Osteoblast (primary cell): Measurements from ENCODE around the gene FAM221A. TPM values are rescaled to one million over a fixed set of nuclear protein-coding genes. Genes with fewer than 3 reads are reported as not detected.

Experiments
- DNase-seq: peaks from one replicate; pipeline ENCODE4 v3.0.0; 2011; ENCODE audit warnings: low spot score, mixed read lengths; ENCODE audit not compliant: insufficient read length; ENCODE audit errors: missing footprints
- H2AFZ ChIP-seq: 2 replicates; pipeline ENCODE4 v1.6.0; 2011; ENCODE audit warnings: mild to moderate bottlenecking, low read length
- H3K27ac ChIP-seq: 2 replicates; pipeline ENCODE4 v1.5.1; 2011; ENCODE audit warnings: mild to moderate bottlenecking, low read depth, low read length, moderate library complexity
- H3K27me3 ChIP-seq: 2 replicates; pipeline ENCODE4 v1.6.0; 2012; ENCODE audit warnings: mild to moderate bottlenecking, control low read depth, inconsistent platforms, low read length, moderate library complexity; ENCODE audit not compliant: insufficient read depth
- H3K36me3 ChIP-seq: 2 replicates; pipeline ENCODE4 v1.5.1; 2011; ENCODE audit warnings: mild to moderate bottlenecking, low read length, control low read depth, moderate library complexity; ENCODE audit not compliant: insufficient read depth
- H3K4me1 ChIP-seq: 2 replicates; pipeline ENCODE4 v1.5.1; 2011; ENCODE audit warnings: mild to moderate bottlenecking, low read length, control low read depth, moderate library complexity; ENCODE audit not compliant: insufficient read depth
- H3K4me2 ChIP-seq: 2 replicates; pipeline ENCODE4 v1.6.0; 2011; ENCODE audit warnings: mild to moderate bottlenecking, low read length; ENCODE audit not compliant: insufficient read depth
- H3K4me3 ChIP-seq: fragments of 200-600 bp; sonication (generic); 3 replicates; pipeline ENCODE4 v1.5.1; 2012; ENCODE audit warnings: mild to moderate bottlenecking, low read length, inconsistent platforms; ENCODE audit not compliant: insufficient read depth
- H3K79me2 ChIP-seq: 2 replicates; pipeline ENCODE4 v1.6.0; 2012; ENCODE audit warnings: mild to moderate bottlenecking, low read length, control low read depth, inconsistent platforms; ENCODE audit not compliant: insufficient read depth
- H3K9me3 ChIP-seq: 2 replicates; pipeline ENCODE4 v1.5.1; 2011; ENCODE audit warnings: low read depth, low read length, control low read depth
- H4K20me1 ChIP-seq: 2 replicates; pipeline ENCODE4 v1.6.0; 2012; ENCODE audit warnings: mild to moderate bottlenecking, low read length, control low read depth; ENCODE audit not compliant: insufficient read depth
- total RNA-seq: library from RNA; depleted of rRNA; stranded (reverse); fragments of >200 nt; gene quantifications from 2 replicates; pipeline ENCODE4 v1.2.3, GENCODE V29; 2012
- TF ChIP-seq, protein P1 (sequence below): IDR thresholded peaks from 2 replicates; pipeline ENCODE4 v1.5.1; 2011; ENCODE audit warnings: mild to moderate bottlenecking, low read depth, low read length, moderate library complexity; ENCODE audit errors: extremely low read depth

FAM221A gene
- total RNA-seq, 1 donor: 0.72 TPM

DNA sequence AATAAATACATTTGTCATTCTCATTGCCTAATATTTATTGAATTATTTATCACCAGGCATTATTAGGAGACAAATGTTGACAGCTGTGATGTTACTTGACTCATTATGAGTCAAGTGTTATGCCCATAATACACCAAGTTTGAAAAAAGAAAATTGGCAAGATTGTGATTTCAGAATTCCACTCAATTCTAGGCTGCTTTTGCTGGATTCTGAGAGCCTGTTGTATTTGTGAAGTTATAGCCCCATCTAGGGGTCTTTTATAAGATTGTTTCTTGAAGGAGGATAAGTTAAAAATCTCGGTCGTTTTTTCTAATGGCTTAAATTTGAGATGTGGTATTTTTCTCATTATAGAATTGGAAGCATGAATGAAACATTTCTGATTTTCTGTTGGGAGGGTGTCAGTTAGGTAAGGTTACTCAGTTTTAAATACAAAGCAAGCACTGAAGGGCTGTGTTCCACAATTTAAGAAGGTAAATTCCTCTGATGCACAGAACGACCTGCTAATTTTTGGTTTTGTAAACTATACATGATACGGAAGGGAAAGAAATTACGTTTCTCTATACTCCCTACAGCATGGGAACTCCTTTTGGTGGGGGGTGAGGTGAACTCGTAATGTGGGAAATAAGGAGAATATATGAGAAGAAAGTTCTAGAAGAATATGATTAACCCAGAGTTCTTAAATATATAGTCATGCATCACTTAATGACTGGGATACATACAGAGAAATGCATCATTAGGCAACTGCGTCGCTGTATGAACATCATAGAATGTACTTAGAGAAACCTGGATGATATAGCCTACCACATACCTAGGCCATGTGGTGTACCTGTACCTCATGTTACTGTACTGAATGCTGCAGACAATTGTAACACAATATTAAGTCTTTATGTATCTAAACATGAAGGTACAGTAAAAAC is 32.6 kb downstream of the FAM221A start:
- Histone ChIP-seq H3K36me3 (no peaks in the 10 kb centered on the region), H3K4me1 (peaks cover 18% of the 10 kb centered on the region), H3K27ac (no peak overlapping the region), H3K4me3 (no peak overlapping the region), H4K20me1 (no peaks in the 10 kb centered on the region), H3K27me3 (no peaks in the 10 kb centered on the region), H3K4me2 (no peak overlapping the region), H2AFZ (no peak overlapping the region), H3K79me2 (no peaks in the 10 kb centered on the region), H3K9me3 (no peaks in the 10 kb centered on the region)
- TF ChIP-seq, protein P1, sequence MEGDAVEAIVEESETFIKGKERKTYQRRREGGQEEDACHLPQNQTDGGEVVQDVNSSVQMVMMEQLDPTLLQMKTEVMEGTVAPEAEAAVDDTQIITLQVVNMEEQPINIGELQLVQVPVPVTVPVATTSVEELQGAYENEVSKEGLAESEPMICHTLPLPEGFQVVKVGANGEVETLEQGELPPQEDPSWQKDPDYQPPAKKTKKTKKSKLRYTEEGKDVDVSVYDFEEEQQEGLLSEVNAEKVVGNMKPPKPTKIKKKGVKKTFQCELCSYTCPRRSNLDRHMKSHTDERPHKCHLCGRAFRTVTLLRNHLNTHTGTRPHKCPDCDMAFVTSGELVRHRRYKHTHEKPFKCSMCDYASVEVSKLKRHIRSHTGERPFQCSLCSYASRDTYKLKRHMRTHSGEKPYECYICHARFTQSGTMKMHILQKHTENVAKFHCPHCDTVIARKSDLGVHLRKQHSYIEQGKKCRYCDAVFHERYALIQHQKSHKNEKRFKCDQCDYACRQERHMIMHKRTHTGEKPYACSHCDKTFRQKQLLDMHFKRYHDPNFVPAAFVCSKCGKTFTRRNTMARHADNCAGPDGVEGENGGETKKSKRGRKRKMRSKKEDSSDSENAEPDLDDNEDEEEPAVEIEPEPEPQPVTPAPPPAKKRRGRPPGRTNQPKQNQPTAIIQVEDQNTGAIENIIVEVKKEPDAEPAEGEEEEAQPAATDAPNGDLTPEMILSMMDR: peak; percentile 53
- peak; percentile 82 for DNase-seq

DNA sequence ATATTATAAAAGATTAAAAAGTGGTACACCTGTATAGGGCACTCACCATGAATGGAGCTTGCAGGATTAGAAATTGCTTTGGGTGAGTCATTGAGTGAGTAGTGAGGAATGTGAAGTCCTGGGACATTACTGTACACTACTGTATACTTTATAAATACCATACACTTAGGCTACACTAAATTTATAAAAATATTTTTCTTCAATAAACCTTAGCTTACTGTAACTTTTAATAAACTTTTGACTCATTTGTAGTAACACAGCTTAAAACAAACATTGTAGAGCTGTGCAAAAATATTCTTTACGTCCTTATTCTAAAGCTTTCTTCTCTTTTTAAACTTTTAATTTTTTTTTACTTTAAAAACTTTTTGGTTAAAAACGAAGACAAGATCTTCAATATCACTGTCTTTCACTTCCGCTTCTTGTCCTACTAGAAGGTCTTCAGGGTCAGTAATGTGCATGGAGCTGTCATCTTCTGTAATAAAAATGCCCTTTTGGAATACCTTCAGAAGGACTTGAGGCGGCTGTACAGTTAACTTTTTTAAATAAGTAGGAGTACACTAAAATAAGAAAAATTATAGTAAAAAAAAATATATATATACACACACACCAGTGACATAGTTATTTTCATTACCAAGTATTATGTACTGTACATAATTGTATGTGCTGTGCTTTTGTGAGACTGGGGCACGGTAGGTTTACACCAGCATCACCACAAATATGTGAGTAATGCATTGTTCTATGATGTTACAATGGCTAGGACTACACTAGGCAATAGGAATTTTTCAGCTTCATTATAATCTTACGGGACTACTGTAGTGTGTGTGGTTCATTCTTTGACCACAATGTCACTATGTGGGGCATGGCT is 33.5 kb downstream of the FAM221A start:
- H3K27me3 ChIP-seq: peaks cover 6% of the 10 kb centered on the region
- H3K36me3 ChIP-seq: no peaks in the 10 kb centered on the region
- H3K4me2 ChIP-seq: peak overlapping the region; percentile 17
- no peak overlapping the region for H2AFZ ChIP-seq
- H3K79me2 ChIP-seq: no peaks in the 10 kb centered on the region
- H3K9me3 ChIP-seq: no peaks in the 10 kb centered on the region
- H3K27ac ChIP-seq: peak overlapping the region; percentile 46
- DNase-seq: no peak
- H3K4me1 ChIP-seq: peaks cover 18% of the 10 kb centered on the region
- H3K4me3 ChIP-seq: no peak overlapping the region
- H4K20me1 ChIP-seq: no peaks in the 10 kb centered on the region
- TF ChIP-seq, protein P1: no peak

DNA sequence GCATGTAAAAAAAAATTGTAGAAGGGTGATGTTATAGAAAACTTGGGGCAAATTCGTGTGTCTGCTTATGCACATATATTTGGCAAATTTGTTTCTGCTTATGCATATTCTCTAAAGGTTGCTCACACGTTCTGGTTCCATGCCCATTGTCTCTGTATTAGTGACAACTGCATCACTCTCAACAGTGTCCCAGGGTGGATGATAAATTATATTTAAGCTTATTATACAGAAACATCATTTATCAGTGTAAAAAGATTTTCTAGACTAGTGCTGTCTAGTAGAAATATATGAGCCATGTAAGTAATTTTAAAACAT is 34.1 kb downstream of the FAM221A start:
- Histone ChIP-seq H3K9me3 (no peaks in the 10 kb centered on the region), H3K4me2 (peak overlapping the region; percentile 17), H3K4me3 (no peak overlapping the region), H3K79me2 (no peaks in the 10 kb centered on the region), H3K36me3 (no peaks in the 10 kb centered on the region), H4K20me1 (no peaks in the 10 kb centered on the region), H3K27me3 (peaks cover 6% of the 10 kb centered on the region), H2AFZ (no peak overlapping the region), H3K27ac (no peak overlapping the region), H3K4me1 (peaks cover 18% of the 10 kb centered on the region)
- no peak for DNase-seq
- TF ChIP-seq, protein P1: no peak

DNA sequence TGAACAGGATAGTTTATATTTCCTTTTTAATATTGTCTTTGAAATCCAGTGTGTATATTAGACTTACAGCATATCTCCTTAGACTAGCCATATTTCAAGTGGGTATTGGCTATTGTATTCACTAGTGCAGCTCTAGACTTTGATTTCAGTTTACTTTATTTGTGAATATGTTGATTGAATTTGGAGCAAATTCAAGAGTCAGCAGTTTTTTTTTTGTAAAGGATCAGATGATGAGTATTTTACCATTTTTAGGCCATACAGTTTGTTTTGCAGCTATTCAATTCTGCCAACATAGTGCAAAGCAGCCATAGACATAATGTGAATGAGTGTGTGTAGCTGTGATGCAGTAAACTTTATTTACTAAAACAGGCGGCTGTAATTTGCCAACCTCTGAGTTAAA is 34.6 kb downstream of the FAM221A start:
- Histone ChIP-seq H2AFZ (no peak overlapping the region), H3K79me2 (no peaks in the 10 kb centered on the region), H3K4me1 (peaks cover 18% of the 10 kb centered on the region), H3K4me2 (no peak overlapping the region), H4K20me1 (no peaks in the 10 kb centered on the region), H3K36me3 (no peaks in the 10 kb centered on the region), H3K27ac (no peak overlapping the region), H3K9me3 (no peaks in the 10 kb centered on the region), H3K4me3 (no peak overlapping the region), H3K27me3 (peaks cover 6% of the 10 kb centered on the region)
- TF ChIP-seq, protein P1: no peak
- no peak for DNase-seq
